HT1080 (cell line): ENCODE results near the gene ACTL6B. TPM values are rescaled to one million over a fixed set of nuclear protein-coding genes. Genes with fewer than 3 reads are reported as not detected.
"Not testable (repeated sequence)": the region's sequence is repeated elsewhere in the genome, so short reads cannot be mapped to it uniquely, and the experiment has no call there.

Source experiments
- DNase-seq: peaks from one replicate; pipeline ENCODE4 v3.0.0-alpha.2; 2015; ENCODE audit warnings: low read depth
- total RNA-seq: library from RNA; depleted of rRNA; stranded (reverse); fragments of >200 nt; shearing (Covaris generic); gene quantifications from 2 replicates; pipeline ENCODE4 v1.2.3, GENCODE V29; 2014

Gene ACTL6B
- total RNA-seq, 1 experiment from 2014 or later, result not detected

DNA sequence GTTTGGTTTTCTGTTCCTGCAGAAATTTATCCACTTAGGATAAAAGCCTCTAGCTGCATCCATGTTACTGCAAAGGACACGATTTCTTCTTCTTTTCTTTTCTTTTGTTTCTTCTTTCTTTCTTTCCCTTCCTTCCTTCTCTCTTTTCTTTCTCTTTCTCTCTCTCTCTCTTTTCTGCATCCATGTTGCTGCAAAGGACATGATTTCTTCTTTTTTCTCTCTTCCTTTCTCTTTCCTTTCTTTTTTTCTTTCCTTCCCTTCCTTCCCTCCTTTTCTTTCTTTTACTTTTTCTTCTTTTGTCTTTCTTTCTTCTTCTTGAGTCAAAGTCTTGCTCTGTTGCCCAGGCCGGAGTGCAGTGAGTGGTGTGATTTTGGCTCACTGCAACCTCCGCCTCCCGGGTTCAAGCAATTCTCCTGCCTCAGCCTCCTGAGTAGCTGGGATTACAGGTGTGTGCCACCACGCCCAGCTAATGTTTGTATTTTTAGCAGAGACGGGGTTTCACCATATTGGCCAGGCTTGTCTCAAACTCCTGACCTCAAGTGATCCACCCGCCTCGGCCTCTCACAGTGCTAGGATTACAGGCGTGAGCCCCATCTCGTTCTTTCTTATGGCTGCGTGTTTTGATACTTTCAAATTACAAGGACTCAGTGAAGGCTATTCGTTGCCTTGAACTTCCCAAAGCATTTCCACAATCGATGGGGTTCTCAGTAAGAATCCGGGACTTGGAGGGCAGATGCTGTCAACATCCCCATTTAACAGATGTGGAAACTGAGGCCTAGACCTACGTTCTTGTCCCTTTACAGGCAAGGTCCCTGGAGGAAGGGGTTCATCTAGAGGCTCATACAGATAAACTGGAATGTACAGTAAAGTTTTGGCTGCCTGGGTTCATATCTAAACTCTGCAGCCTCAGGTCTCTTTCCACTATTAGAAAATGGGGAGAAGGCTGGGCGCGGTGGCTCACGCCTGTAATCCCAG lies 15.4 kb upstream of the ACTL6B start:
- DNase-seq, result no peak

DNA sequence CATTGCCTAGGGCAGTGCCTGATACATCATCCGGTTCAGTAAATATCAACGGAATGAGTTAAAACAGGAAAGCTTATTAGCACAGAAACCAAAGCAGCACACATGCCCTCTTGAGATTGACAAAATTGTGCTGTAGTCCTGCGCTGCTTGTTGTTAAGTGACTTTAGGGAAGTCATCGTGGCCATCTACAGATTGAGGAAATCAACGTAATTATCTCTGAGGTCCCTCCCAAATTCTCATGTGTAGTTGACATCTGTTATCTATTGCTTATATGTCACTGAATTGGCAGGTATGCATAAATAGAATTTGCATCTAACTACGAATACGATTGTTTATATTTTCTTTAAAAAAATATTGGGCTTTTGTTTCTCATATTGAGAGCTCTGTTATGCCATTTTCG lies 13.8 kb upstream of the ACTL6B start:
- DNase-seq, result no peak

DNA sequence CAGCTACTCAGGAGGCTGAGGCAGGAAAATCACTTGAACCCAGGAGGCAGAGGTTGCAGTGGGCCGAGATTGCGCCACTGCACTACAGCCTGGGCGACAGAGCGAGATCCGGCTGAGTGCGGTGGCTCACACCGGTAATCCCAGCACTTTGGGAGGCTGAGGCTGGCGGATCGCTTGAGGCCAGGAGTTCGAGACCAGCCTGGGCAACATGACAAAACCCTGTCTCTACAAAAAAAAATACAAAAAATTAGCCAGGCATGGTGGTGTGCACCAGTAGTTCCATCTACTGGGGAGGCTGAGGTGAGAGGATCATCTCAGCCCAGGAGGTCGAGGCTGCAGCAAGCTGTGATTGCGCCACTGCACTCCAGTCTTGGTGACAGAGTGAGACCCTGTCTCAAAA lies 12.9 kb upstream of the ACTL6B start:
- not testable (repeated sequence) for DNase-seq

DNA sequence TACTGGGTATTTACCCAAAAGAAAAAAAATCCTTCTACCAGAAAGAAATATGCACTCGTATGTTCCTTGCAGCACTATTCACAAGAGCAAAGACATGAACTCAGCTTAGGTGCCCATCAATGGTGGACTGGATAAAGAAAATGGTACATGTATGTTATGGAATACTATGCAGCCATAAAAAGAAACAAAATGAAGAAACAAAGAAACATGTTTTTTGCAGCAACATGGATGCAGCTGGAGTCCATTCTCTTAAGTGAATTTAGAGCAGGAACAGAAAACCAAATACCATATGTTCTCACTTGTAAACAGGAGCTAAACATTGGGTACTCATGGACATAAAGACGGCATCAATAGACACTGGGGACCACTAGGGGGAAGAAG lies 11.8 kb upstream of the ACTL6B start:
- DNase-seq, result no peak

DNA sequence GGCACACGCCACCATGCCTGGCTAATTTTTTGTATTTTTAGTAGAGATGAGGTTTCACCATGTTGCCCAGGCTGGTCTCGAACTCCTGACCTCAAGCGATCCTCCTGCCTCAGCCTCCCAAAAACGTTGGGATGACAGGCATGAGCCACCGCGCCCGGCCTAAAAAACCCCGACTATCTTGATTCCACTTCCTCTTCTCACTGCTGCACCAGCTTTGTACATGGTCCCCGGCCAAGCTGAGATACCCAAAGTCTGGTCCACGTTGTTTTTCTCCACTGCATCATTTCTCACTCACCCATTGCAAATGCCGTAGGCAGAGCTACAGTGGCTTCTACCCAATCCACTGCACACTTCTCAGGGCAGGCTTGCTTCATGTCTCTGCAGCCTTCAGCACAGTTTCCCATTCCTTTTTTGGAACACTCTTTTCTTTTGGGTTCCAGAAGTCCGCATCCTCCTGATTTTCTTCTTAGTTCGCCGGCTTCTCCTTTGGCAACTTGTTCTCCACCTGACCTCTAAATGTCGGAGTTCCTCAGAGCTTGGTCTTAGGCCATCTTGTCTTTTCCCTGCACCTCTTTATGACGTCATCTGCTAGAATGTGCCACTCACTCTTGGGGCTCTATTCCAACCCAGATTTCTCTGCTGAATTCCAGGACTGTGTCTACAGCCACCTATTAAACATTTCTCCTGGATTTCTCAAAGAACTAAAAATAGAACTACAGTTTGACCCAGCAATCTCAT lies 11.3 kb upstream of the ACTL6B start:
- DNase-seq, result no peak

DNA sequence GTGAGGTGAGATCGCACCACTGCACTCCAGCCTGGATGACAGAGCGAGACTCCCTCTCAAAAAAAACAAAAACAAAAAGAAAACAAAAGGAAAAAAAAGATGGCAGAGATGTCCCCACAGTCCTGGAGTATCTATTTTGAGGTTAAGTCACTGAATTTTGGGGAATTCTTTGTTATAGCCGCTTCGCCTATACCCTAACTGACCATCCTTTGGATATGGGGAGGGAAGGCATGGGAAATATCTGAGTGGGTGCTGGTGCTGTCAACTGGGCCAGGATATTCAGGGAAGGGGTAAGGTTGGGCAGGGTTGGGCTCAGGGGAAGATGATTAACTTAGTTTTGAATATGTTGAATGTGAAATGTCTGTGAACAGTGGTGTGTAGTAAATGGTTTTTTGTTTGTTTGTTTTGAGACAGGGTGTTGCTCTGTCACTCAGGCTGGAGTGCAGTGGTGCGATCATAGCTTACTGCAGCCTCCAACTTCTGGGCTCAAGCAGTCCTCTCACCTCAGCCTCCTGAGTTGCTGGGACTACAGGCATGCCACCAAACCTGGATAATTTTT lies 9.0 kb upstream of the ACTL6B start:
- no peak for DNase-seq

DNA sequence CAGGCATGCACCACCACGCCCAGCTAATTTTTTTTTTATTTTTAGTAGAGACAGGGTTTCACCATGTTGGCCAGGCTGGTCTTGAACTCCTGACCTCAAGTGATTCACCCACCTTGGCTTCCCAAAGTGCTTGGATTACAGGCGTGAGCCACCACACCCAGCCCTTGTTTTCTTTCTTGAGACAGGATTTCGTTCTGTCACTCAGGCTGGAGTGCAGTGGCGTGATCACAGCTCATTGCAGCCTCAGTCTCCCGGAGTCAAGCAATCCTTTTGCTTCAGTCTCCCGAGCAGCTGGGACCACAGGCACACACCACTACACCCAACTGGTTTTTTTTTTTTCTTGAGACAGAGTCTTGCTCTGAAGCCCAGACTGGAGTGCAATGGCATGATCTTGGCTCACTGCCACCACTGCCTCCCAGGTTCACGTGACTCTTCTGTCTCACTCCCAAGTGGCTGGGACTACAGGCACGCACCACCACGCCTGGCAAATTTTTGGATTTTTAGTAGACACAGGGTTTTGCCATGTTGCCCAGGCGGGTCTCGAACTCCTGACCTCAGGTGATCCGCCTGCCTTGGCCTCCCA lies 6.0 kb upstream of the ACTL6B start:
- DNase-seq, result not testable (repeated sequence)

DNA sequence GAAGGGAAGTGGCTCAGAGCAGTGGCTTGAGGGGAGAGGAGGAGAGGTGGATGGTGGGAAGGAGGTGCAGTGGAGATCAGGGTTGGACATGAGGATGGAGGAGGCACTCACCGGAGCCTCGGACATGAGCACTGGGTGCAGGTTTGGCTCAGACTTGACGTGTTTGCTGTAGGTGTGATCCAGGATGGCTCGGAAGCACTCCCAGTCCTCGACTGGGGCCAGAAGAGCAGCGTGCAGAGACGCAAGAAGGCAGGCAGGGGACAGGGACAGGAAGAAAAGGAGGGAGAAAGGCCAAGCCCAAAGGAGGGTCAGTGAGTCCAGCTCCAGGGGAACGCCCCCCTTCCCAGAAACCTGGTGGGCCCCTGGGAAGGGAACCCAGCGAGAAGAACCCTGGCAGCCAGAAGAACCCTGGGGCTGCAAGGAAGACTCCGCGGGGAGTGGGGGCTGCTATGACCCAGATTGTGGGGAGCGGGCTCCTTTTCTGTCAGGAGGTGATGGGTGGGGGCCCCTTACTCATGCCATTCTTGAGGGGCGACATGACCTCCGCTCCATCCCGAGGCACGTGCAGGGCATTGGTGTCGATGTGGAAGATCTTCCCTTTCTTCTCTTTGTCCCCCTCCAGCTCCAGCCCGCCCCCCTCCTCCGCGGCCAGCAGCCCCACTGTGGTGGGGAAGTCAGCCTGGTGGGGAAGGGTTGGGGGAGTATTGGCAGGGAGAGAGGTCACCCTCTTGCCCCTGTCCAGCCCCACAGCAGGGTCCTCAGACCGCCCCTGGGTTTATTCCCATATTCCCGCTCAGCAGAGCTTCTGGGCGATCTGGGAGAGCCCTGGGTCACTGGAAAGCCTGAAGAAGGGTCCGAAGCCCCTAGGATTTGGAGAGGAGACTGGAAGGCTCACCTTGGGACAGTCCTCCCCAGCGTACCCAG lies 1.1 kb downstream of the ACTL6B start:
- DNase-seq, result no peak

DNA sequence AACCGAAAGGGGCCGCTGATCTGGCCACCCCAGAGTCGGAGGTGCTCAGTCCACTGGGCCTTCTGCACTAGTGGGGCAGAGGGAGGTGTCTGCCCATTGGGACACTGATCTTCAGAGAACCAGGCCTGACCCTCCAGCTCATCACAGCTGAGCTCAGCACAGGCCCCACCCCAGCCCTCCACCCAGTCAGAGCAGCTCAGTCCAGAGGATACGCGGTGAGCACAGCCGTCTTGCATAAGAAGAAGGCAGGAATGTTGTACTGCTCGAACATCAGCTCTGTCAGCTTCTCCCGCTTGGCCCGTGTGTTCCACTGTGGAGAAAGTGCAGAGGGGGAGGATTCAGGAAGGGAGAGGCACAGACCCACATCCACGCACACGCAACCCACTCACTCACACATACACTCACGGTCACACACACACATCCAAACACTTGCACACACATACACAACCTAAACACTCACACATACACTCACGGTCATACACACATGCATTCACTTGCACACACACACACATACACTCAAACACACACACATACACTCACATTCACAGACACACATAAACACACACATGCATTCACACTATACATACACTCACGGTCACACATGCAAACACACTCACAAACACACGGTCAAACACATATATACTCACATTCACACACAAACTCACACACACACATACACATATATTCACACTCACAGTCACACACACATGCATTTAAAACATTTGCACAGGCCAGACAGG lies 6.3 kb downstream of the ACTL6B start:
- DNase-seq, result no peak

DNA sequence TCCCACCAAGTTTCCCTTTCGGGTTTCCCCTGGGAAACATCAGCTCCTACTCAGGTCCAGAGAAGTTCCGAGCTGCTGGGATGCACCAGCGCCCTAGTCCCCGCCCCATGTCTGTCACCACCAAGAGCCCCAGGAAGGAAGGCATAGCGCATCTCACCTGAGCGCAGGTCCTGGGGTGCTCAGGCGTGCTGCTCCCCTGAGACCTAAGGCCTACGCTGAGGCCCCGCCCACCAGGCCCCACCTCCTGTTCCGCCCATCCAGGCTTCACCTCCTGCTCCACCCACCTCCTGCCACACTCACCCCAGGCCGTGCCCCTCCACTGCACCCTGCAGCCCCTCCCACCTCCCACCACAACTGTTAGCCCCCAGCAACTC lies 13.7 kb downstream of the ACTL6B start:
- DNase-seq, result no peak

DNA sequence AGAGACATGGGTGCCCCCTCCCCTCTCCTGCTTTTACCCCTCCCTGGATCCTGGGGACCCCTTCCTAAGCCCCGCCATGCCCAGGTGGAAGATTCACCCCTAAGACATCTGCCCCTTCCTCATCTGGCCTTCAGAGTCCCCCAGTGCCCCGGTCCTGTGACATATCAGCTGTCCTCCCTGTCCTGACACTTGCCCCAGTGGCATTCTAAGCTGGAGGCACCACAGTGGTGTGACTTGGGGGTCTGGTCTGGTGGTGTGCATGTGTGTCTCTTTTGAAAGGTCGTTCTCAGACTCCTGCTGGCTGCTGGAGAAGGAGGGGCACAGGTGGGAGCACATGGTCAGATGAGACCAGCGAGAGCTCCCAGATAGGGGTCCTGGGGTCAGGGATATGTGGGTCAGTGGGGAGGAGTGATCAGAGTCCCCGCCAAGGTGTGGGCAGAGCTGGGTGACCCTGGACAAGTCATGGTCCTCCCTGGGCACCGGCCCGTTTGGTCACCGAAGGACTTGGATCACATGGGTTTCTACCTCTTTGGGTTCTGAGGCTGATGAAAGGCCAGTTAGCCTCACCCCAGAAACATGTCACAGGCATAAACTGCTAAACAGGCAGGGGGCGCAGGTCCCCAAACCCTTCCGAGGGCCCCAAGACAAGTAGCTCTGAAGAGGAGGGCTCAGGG lies 14.3 kb downstream of the ACTL6B start:
- no peak for DNase-seq

DNA sequence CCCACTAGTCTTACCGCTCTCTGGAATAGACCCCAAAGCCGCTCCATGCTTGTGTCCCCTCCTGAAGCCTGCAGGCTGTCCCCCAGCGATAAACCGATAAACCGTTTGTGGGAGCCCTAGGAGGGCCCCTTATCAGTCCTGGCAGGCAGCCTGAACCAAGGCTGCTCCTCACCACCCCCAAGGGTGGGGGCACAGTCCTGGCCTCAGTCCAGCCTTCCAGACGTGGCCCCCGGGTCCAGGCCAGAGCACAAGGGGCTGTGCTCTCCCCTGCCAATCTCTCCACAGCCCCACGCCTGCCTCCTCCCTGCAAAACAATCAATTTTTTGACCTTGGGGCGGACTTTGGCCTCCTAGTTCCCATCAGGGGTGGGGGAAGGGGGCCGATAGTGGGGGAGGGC lies 14.8 kb downstream of the ACTL6B start, which contains the start of gene TFR2:
Gene TFR2 (minus strand): TSS at position 90 of the 397 bp plus-strand sequence. CDS start 43 bp downstream, at position 47.
- DNase-seq, result no peak

DNA sequence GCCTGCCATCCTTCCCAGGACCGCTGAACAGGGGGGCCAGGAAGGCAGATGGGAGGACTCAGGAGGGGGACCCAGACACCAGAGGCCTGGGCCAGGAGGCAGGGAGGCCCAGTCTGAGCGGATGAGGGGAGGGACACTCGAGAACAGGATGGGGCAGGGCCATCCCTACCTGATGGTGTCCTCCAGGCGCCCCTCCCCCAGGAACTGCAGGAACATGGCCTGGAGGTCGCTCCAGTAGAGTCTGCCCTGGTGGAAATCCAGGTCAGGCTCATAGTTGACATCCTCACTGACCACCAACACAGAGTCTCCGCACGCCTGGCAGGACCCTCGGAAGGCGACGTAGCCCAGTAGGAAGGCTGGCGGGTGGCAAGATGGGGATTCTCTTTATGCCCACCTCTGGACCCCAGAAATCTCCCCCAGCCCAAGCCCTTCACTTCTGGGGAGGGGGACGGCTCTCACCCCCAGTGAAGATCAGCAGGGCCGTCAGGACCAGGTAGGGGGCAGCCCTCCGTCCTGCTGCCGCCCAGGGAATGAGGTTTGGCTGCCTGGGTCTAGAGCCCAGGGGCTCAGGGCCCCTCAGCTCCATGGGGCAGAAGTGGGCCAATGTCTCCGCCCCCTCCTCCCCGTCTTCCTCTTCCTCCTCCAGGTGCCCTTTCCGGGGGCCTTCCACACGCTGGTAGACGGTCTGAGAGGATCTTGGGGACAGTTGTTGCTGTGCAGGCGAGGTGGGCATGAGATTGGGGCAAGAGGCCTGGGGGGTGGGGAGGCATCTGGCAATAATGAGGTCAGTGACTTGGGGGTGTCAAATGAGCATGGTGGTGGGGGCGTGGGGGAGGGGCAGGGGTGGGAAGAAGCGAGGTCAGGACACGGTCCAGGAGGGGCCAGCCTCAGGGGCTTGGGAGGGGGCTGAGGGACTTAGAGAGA lies 15.5 kb downstream of the ACTL6B start:
- no peak for DNase-seq

DNA sequence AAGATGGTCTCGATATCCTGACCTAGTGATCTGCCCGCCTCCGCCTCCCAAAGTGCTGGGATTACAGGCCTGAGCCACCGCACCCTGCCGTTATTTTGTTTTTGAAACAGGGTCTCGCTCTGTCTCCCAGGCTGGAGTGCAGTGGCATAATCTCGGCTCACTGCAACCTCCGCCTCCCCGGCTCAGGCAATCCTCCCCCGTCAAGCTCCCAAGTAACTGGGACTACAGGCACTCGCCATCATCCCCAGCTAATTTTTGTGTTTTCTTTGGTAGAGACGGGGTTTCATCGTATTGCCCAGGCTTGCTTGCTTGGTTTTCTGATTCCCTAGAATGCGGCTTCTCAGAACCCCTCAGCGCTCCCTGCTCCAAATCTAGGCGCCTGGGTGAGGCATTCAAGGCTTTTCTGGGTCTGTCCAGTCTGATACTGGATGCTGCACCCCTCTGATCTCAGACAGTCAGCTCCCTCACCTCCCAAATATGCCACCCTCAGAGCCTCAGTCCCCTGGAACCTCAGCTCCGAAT lies 16.2 kb downstream of the ACTL6B start:
- DNase-seq, result no peak

DNA sequence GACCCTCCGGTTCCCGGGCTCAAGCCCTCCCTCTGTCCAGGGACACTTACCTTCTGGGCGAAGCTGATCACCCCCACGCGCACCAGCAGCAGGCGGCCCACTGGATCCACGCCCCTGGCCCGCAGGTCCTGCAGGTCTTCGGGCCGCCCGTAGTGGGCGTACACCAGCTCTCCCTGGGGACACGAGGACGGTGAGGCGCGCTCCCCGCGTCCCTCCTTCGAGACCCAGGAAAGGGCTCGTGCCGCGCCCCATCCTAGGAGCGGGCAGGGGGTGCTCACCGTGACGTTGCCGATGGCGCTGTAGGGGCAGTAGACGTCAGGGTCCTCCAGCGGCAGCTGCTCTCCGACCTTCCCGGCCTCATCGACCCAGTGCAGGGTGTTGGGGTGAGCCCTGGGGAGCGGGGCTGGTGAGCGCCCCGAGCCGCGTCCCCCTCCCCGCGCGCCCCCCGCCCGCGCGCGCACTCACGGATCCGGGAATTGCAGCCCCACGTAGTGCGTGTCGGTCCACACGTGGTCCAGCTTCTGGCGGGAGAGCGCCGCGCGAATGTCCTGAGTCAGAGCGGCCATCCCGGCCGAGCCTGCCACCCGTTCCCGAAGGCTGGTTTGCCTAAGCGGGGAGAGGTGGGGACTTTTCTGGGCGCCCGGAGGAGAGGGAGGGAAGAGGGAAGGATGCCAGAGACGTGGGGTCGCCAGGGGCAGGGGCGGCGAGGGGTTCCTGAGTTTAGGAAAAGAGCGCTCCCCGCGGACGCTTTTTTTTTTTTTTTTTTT lies 23.1 kb downstream of the ACTL6B start:
- no peak for DNase-seq

DNA sequence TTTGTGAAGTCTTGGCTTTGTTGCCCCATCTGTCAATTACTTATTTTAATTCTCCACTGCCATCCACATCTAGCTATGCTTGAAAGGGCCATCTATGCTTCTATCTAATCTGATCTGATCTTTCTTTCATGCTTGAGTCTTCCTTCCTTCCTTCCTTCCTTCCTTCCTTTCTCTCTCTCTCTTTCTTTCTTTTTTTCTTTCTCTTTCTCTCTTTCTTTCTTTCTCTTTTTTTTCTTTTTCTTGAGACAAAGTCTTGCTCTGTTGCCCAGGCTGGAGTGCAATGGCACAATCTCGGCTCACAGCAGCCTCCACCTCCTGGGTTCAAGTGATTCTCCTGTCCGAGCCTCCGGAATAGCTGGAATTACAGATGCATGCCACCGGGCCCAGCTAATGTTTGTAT lies 26.2 kb downstream of the ACTL6B start:
- DNase-seq, result no peak

DNA sequence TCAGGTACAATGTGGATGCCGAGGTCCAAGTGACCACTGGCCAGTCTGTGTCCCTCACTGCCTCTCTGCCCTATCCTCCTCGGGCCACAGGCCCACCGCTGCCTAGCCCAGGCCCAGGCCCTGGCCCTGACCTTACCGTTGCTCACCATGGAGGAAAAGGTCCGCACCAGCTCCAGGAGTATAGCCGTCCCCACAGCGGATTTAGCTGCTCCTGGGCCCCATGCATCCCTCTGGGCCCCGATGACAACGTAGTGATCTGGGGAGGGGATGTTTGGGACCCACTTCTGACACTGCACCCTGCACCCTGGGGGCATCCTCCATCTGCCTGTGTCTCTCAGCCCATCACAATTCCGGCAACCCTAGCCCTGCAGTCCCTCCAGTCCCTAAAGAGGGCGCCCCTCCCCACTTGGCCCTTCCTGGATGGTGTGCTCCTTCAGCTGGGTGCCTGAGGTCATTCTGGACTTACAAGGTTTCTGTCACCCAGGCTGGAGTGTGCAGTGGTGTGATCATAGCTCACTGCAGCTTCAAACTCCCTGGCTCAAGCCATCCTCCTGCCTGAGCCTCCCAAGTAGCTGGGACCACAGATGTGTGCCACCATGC lies 27.0 kb downstream of the ACTL6B start:
- DNase-seq, result peak; percentile 18
